Measurements from ENCODE around the gene PTPRG.

The PTPRG gene

DNA sequence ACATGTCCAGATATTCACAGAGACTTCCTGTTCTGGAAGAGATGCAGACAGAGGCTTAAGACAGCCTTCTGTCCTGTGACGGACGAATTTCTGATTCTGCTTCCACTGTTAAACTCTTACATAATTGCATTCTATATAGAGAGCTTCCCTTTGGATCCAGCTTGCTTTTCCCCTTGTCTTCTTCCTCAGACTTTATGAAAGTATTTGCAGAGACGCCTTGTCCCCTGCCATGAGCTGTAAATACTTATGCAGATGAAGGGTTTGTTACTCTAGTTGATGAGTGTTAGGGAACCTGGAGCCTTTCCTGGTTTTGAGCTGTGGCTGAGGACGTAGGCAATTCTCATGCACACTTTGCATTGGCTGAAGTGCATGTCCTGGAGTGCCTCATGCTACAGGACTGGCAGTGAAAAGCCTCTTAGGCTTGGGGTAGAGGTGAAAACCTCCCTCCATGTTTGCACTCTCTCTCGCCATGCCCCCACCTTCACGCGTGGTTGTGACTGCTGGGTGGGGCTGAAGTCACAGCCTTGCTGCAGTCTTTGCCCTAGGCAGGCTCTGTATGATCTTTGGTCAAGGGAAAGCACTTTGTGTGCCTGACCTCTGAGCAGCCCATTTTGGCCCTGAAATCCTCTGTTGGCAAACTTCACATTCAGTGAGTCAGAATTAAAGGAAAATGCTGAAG, 286.6 kb downstream of the PTPRG start:
- no peak for DNase-seq (ENCODE audit: extremely low read depth, low read depth)
- TF ChIP-seq, protein P1, sequence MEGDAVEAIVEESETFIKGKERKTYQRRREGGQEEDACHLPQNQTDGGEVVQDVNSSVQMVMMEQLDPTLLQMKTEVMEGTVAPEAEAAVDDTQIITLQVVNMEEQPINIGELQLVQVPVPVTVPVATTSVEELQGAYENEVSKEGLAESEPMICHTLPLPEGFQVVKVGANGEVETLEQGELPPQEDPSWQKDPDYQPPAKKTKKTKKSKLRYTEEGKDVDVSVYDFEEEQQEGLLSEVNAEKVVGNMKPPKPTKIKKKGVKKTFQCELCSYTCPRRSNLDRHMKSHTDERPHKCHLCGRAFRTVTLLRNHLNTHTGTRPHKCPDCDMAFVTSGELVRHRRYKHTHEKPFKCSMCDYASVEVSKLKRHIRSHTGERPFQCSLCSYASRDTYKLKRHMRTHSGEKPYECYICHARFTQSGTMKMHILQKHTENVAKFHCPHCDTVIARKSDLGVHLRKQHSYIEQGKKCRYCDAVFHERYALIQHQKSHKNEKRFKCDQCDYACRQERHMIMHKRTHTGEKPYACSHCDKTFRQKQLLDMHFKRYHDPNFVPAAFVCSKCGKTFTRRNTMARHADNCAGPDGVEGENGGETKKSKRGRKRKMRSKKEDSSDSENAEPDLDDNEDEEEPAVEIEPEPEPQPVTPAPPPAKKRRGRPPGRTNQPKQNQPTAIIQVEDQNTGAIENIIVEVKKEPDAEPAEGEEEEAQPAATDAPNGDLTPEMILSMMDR (IDR thresholded peaks at IDR 0.05; ENCODE audit: low read depth, low read length): no peak

DNA sequence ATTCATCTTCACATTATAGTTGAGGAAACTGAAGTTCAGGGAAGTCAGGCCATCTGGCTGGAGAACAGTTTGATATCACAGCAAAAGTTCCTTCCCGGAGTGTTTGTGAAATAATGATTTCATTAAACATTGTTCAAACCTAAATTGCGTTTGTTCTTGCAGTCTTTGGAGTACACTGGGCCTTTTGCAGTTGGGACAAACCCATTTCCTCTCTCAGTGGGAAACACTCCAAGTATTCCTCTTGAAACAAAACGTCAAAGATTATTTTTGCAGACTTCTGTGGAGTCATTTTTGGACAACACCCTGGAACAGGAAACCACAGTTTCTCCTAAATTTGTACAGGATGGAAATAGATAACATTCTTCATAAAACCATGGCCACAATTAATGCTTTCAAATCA, 287.5 kb downstream of the PTPRG start:
- DNase-seq (ENCODE audit: extremely low read depth, low read depth): peak; percentile 74
- TF ChIP-seq, protein P1 (IDR thresholded peaks at IDR 0.05; ENCODE audit: low read depth, low read length): no peak

DNA sequence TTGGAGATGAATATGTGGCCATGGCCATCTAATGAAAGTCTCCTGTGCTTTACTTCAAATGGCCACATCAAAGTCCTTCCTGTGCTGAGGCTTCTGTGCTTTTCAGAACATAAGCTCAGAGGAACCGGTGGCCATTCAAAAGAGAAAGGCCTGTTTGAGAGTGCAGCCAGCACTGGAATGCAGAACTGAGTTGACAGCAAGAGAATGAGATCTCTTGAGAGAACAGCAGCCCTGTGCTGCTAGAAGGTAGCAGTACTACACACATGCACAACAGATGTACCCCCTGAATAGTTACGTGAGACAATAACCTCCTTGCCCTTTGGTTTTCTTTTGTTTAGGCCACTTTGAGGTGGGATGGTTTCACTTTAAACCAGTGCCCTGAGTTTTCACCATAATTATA, 292.5 kb downstream of the PTPRG start:
- DNase-seq (ENCODE audit: extremely low read depth, low read depth): no peak
- TF ChIP-seq, protein P1 (IDR thresholded peaks at IDR 0.05; ENCODE audit: low read depth, low read length): no peak

DNA sequence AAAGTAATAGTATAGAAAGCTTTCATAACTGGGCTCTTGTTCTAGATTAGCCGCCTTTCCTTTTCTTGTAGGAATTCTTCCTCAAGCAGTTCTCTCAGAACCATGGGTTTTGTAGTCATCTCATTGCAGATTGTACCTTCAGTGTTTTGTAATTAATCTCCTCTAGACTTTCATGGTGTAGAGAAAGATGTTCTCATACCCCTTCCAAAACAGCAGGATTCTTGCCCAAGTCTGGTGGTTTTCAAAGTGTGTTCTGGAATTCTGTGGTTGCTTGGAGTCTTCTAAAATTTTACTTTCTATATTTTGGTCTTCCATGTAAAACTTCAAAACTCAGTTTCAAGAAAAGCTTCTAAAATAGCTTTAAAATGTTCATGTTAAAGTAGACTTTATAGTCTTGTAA, 293.8 kb downstream of the PTPRG start:
- DNase-seq (ENCODE audit: extremely low read depth, low read depth): no peak
- TF ChIP-seq, protein P1 (IDR thresholded peaks at IDR 0.05; ENCODE audit: low read depth, low read length): no peak

DNA sequence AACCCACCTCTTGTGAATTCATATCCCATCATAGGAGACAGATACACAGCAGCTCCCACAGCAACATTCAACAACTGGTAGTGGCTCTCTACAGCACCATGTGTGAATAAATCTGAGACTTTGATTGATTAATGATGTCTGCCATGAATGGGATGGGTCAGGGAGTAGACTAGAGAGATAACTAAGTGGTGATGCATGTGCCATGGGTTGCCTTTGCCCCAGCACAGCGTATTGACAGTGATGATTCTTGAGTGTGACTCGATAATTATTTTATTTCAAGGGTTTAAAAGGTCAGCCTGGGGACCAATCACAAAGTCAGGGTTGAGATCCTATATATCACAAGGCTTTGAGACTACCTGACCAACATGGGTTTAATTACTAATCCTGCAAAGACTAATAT, 295.9 kb downstream of the PTPRG start:
- TF ChIP-seq, protein P1 (IDR thresholded peaks at IDR 0.05; ENCODE audit: low read depth, low read length): no peak
- DNase-seq (ENCODE audit: extremely low read depth, low read depth): no peak

DNA sequence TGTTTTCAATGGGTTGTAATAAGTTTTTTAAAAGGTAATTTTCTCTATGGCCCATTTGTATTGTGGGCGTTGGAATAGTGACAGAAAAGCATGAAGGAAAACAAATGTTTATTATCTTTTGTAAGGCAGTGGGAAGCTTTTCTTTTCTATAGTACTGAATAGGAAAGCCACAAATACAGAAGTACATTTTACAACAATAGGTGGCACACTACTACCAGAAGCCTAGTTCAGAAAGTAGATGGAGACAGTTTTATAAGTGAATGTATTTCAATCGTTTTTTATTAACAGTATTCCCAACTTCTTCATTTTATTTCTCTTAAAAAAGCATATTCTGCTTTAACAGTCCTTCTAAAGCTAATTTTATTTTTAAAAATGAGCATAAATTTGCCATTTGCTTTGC, 296.7 kb downstream of the PTPRG start:
- DNase-seq (ENCODE audit: extremely low read depth, low read depth): no peak
- TF ChIP-seq, protein P1 (IDR thresholded peaks at IDR 0.05; ENCODE audit: low read depth, low read length): peak; percentile 55

DNA sequence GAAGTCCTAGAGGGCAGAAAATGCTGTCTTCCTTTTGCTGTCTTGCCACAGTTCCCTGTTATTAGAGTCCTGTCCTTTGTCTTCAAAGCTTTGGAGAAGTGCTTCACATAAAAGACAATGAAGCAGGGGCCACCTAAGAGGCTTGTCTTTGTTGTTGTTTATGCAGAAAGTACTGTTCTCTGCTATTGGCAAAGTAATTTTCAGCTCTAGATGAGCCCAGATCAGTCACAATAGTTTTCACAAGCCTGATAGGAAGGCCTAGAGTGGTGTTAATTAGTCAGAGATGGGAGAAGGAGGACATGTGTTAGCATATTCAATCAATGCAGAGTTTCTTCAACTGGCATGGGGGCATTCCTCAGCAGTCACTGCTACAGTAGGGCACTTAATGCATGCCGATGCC, 300.0 kb downstream of the PTPRG start:
- DNase-seq (ENCODE audit: extremely low read depth, low read depth): no peak
- TF ChIP-seq, protein P1 (IDR thresholded peaks at IDR 0.05; ENCODE audit: low read depth, low read length): no peak
